ENCODE measurements around the gene RERGL.

RERGL gene

DNA sequence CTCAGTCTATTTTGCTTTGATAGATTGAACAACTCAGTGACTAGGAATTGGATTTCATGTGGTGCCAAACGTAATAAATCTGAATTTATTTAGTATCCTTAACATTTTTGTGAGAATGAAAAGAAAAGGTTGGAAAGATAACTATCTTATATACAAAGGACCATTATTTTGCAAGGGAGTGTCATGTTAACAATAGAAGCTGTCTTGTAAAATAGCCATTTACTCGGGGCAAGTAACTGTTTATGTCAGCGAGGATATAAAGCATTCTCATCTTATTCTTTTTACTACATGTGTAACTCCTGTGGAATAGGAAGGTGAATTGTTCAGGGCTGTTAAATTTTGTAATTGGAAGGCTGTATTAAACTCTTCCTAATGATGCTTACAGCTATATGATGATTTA lies 5.9 kb downstream of the RERGL start:
- Histone ChIP-seq H3K27ac (ENCODE audit: low read depth, low read length, poor library complexity, severe bottlenecking) (no peak overlapping the region), H3K27me3 (ENCODE audit: insufficient read depth, low read length) (no peaks in the 10 kb centered on the region), H3K4me2 (ENCODE audit: low read length) (no peak overlapping the region), H3K9me3 (ENCODE audit: low read length) (no peaks in the 10 kb centered on the region), H3K9ac (ENCODE audit: low read length) (no peak overlapping the region), H3K9me2 (ENCODE audit: low read depth, low read length) (no peaks in the 10 kb centered on the region), H2AFZ (ENCODE audit: low read length) (no peak overlapping the region), H3K36me3 (ENCODE audit: insufficient read depth, low read length) (no peaks in the 10 kb centered on the region), H4K20me1 (ENCODE audit: insufficient read depth, low read length) (no peaks in the 10 kb centered on the region), H3K79me2 (ENCODE audit: insufficient read depth, low read length) (no peaks in the 10 kb centered on the region), H3F3A (ENCODE audit: insufficient read depth, low read length) (no peaks in the 10 kb centered on the region), H3K4me3 (ENCODE audit: low read depth, low read length, poor library complexity, severe bottlenecking) (no peak overlapping the region), H3K4me1 (ENCODE audit: insufficient read depth, low read length, severe bottlenecking) (no peaks in the 10 kb centered on the region)
- TF ChIP-seq, protein P1, sequence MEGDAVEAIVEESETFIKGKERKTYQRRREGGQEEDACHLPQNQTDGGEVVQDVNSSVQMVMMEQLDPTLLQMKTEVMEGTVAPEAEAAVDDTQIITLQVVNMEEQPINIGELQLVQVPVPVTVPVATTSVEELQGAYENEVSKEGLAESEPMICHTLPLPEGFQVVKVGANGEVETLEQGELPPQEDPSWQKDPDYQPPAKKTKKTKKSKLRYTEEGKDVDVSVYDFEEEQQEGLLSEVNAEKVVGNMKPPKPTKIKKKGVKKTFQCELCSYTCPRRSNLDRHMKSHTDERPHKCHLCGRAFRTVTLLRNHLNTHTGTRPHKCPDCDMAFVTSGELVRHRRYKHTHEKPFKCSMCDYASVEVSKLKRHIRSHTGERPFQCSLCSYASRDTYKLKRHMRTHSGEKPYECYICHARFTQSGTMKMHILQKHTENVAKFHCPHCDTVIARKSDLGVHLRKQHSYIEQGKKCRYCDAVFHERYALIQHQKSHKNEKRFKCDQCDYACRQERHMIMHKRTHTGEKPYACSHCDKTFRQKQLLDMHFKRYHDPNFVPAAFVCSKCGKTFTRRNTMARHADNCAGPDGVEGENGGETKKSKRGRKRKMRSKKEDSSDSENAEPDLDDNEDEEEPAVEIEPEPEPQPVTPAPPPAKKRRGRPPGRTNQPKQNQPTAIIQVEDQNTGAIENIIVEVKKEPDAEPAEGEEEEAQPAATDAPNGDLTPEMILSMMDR (IDR thresholded peaks at IDR 0.05; ENCODE audit: low read length) = no peak
- no peak for TF ChIP-seq EZH2 (IDR thresholded peaks at IDR 0.05; ENCODE audit: borderline replicate concordance, low read length)

DNA sequence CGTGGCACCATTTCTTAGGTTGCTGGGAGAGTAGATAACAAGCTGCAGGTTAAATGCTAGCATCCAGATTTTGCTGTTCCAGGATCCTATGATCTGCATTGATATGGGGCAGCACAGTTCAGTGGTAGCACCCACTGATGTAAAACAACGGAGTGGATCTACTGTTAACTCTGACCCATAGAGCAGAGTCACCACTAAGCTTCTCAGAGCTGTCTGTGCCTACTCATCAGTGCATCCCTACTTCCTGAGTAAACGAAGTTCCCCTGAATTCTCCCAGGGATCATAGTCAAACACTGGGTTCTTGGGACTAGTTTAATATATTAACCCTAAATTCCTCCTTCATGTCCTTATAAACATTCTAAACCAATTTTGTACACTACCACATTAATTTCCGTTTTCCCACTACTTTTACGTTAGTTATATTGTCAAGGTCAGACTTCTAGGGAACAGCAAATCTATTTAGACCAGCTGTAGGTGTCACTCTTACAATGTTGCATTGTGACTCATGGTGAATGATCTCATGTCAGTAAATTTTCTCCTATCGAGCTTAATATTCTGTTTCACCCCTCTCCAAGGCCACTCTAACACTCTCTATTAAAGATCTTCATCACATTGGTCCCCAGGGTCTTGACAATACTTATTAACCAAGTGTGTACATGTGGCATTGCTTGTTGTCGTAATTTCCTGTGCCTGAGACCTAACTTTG lies 10.3 kb downstream of the RERGL start:
- no peak overlapping the region for H3K9ac ChIP-seq (ENCODE audit: low read length)
- H3K4me2 ChIP-seq (ENCODE audit: low read length) = no peak overlapping the region
- no peaks in the 10 kb centered on the region for H3K4me1 ChIP-seq (ENCODE audit: insufficient read depth, low read length, severe bottlenecking)
- H3K79me2 ChIP-seq (ENCODE audit: insufficient read depth, low read length) = no peaks in the 10 kb centered on the region
- no peak for TF ChIP-seq EZH2 (IDR thresholded peaks at IDR 0.05; ENCODE audit: borderline replicate concordance, low read length)
- TF ChIP-seq, protein P1 (IDR thresholded peaks at IDR 0.05; ENCODE audit: low read length) = no peak
- no peak overlapping the region for H3K4me3 ChIP-seq (ENCODE audit: low read depth, low read length, poor library complexity, severe bottlenecking)
- H3K36me3 ChIP-seq (ENCODE audit: insufficient read depth, low read length) = no peaks in the 10 kb centered on the region
- H3K27ac ChIP-seq (ENCODE audit: low read depth, low read length, poor library complexity, severe bottlenecking) = no peak overlapping the region
- H2AFZ ChIP-seq (ENCODE audit: low read length) = no peak overlapping the region
- H3K9me3 ChIP-seq (ENCODE audit: low read length) = no peaks in the 10 kb centered on the region
- no peaks in the 10 kb centered on the region for H3F3A ChIP-seq (ENCODE audit: insufficient read depth, low read length)
- H4K20me1 ChIP-seq (ENCODE audit: insufficient read depth, low read length) = no peaks in the 10 kb centered on the region
- no peaks in the 10 kb centered on the region for H3K9me2 ChIP-seq (ENCODE audit: low read depth, low read length)
- H3K27me3 ChIP-seq (ENCODE audit: insufficient read depth, low read length) = no peaks in the 10 kb centered on the region

DNA sequence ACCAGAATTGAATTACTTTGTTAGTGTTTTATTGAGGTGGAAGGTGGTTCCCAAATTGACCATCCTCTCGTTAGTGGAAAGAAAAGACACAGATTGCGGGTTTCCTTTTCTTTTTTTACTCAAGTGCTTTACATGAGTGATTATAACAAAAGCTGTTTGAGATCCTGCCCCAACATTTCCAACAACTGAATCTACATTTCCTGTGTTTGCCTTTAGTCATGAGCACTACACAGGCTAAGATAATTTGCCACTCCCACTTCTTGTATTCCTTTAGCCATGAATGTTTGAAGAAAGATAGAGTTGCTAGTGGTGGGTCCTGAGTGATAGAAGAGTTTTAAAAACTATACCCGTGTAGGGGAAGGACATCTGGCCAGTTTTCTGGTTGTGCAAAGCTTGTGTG lies 16.0 kb downstream of the RERGL start:
- Histone ChIP-seq H3K27me3 (ENCODE audit: insufficient read depth, low read length) (no peaks in the 10 kb centered on the region), H3K27ac (ENCODE audit: low read depth, low read length, poor library complexity, severe bottlenecking) (no peak overlapping the region), H3K9me3 (ENCODE audit: low read length) (no peaks in the 10 kb centered on the region), H3K79me2 (ENCODE audit: insufficient read depth, low read length) (no peaks in the 10 kb centered on the region), H3F3A (ENCODE audit: insufficient read depth, low read length) (no peaks in the 10 kb centered on the region), H3K4me2 (ENCODE audit: low read length) (no peak overlapping the region), H3K4me3 (ENCODE audit: low read depth, low read length, poor library complexity, severe bottlenecking) (no peak overlapping the region), H3K36me3 (ENCODE audit: insufficient read depth, low read length) (no peaks in the 10 kb centered on the region), H3K4me1 (ENCODE audit: insufficient read depth, low read length, severe bottlenecking) (no peaks in the 10 kb centered on the region), H3K9ac (ENCODE audit: low read length) (no peak overlapping the region), H3K9me2 (ENCODE audit: low read depth, low read length) (no peaks in the 10 kb centered on the region), H4K20me1 (ENCODE audit: insufficient read depth, low read length) (no peaks in the 10 kb centered on the region), H2AFZ (ENCODE audit: low read length) (no peak overlapping the region)
- no peak for TF ChIP-seq EZH2 (IDR thresholded peaks at IDR 0.05; ENCODE audit: borderline replicate concordance, low read length)
- TF ChIP-seq, protein P1 (IDR thresholded peaks at IDR 0.05; ENCODE audit: low read length) = no peak

All from OCI-LY1 (cell line).